Measurements from ENCODE around the gene PDLIM1. TPM values are rescaled to one million over a fixed set of nuclear protein-coding genes. Genes with fewer than 3 reads are reported as not detected.

PDLIM1 gene
- total and polyA plus RNA-seq, 8 donors = 44.1 to 120 (median 55.9) TPM

DNA sequence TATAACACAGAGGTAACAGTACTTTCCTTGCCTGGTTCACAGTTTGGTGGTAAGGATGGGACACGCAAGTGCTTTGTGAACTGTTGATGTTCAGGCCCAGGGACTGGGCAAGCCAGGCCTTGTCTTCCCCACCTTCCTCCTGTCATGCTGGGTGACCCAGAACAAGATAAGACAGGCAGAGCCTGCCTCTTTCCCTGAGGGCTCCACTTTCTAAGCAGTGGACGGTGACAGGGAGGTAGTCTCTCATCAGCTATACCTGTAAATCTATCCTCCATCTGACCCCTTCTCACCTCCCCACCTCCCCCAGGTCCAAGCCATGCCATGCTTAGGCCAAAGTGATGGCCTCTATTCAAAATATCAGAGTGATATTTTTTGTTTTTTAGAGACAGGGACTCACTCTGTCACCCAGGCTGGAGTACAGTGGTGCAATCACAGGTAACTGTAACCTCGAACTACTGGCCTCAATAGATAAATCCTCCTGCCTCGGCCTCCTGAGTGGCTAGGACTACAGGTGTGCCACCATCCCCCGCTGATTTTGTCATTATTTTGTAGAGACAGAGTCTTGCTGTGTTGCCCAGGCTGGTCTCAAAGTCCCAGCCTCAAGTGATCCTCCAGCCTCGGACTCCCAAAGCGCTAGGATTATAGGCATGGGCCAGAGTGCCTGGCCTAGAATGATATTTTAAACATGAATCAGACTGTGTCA is 42.8 kb downstream of the PDLIM1 start:
- ATAC-seq = no peak
- no peak for FAIRE-seq
- Histone ChIP-seq H3K9me3 (no peaks in the 10 kb centered on the region), H3K27me3 (no peaks in the 10 kb centered on the region), H3K27ac (peak overlapping the region in 2 of 4 donors; percentile 39 to 46), H3K36me3 (no peaks in the 10 kb centered on the region), H3K4me3 (no peak overlapping the region), H3K4me1 (peaks cover 0 to 14% (median 0%) of the 10 kb centered on the region in 3 donors)
- intact Hi-C loops (cut with DNase I) = loop anchor here (2.0 to 10.0 kb wide), 4 partner anchors 109 to 123 kb away; no protein-coding TSS in a partner anchor
- DNase-seq = no peak
- TF ChIP-seq, protein P1, sequence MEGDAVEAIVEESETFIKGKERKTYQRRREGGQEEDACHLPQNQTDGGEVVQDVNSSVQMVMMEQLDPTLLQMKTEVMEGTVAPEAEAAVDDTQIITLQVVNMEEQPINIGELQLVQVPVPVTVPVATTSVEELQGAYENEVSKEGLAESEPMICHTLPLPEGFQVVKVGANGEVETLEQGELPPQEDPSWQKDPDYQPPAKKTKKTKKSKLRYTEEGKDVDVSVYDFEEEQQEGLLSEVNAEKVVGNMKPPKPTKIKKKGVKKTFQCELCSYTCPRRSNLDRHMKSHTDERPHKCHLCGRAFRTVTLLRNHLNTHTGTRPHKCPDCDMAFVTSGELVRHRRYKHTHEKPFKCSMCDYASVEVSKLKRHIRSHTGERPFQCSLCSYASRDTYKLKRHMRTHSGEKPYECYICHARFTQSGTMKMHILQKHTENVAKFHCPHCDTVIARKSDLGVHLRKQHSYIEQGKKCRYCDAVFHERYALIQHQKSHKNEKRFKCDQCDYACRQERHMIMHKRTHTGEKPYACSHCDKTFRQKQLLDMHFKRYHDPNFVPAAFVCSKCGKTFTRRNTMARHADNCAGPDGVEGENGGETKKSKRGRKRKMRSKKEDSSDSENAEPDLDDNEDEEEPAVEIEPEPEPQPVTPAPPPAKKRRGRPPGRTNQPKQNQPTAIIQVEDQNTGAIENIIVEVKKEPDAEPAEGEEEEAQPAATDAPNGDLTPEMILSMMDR (IDR thresholded peaks at IDR 0.05) = no peak
- WGBS, 2 donors = 94% methylated on average over 7 of the region's 7 CpGs

GRCh38 chr10:95247200-95247880 is 43.5 kb downstream of the PDLIM1 start:
- intact Hi-C loops (cut with DNase I) = loop anchor here (2.0 to 10.0 kb wide), 4 partner anchors 110 to 123 kb away; no protein-coding TSS in a partner anchor
- Histone ChIP-seq H3K36me3 (no peaks in the 10 kb centered on the region), H3K27me3 (no peaks in the 10 kb centered on the region), H3K27ac (peak overlapping the region in 2 of 4 donors; percentile 39 to 46), H3K4me3 (no peak overlapping the region), H3K4me1 (peaks cover 0 to 12% (median 0%) of the 10 kb centered on the region in 3 donors), H3K9me3 (no peaks in the 10 kb centered on the region)
- no peak for FAIRE-seq
- DNase-seq = no peak
- TF ChIP-seq, protein P1 (IDR thresholded peaks at IDR 0.05) = no peak
- WGBS, 2 donors = 47 to 54% methylated on average over 6 of the region's 6 CpGs
- peak in 3 of 4 donors; percentile 17 to 67 (median 54) for ATAC-seq

DNA sequence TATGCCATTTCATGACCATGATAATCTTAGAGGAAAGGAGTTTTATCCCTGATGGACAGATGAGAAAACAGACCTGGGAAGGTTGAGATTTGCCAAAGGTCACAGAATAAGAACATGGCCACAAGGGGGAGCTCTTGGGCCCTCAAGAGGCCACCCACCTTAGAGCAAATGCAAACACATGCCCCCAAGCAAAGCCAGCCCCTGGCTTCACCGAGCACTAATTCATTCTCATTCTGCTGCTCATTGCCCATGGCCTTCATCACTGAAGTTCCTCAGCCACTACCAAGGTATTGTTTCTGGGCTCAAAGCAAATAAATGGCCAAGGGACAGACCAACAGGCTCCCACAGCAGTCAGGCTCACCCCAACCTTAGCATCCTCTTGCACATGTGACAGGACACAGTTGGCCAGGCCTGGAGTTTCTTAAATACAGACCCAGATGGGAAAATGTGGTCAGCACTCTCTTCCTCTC is 44.2 kb downstream of the PDLIM1 start:
- WGBS, 2 donors = 7 to 13% methylated on average over 1 of the region's 1 CpG
- peak overlapping the region in 2 of 4 donors; percentile 39 to 46 for H3K27ac ChIP-seq
- FAIRE-seq (no peak), ATAC-seq (peak; percentile 52 to 82 (median 72)), DNase-seq (peak in 5 of 6 donors; percentile 38 to 82 (median 65))
- TF ChIP-seq, protein P1 (IDR thresholded peaks at IDR 0.05) = peak; percentile 60 to 83 (median 79)
- H3K9me3 ChIP-seq = no peaks in the 10 kb centered on the region
- H3K36me3 ChIP-seq = no peaks in the 10 kb centered on the region
- peaks cover 0 to 12% (median 0%) of the 10 kb centered on the region in 3 donors for H3K4me1 ChIP-seq
- H3K4me3 ChIP-seq = no peak overlapping the region
- intact Hi-C loops (cut with DNase I) = loop anchor here (2.0 to 10.0 kb wide), 4 partner anchors 111 to 122 kb away; no protein-coding TSS in a partner anchor
- no peaks in the 10 kb centered on the region for H3K27me3 ChIP-seq

DNA sequence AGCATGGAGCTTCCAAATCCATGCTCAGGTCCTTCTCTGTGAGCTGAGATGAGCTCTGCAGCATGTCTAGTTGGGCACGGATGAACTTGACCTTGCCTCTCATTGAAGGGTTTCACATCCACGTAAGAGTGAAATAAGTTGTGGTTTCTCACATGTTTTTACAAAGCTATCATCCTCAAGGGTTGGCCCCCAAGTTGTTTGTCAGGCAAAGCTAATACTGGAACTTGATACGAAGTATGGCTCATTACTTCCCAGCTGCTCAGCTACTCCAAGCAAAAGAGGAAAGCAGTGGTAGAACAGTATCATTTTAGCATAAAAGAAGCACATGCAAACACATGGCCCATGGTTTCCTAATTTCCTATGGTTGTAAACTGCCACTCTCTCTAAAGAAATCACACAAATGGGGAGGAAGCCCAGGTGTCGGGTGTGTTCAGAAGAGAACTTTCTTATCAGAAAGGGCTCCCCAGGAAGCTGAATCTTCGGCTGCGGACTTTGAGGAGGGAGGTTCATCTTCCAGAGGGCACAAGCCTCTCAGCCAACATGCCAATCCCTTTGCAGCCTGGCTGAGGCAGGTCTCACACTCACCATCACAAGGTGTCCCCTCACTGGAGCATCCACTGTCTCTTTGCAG is 45.3 kb downstream of the PDLIM1 start:
- Histone ChIP-seq H3K36me3 (peaks cover 0 to 1% (median 0%) of the 10 kb centered on the region in 3 donors), H3K27me3 (no peaks in the 10 kb centered on the region), H3K9me3 (no peaks in the 10 kb centered on the region), H3K27ac (no peak overlapping the region), H3K4me1 (peaks cover 0 to 12% (median 0%) of the 10 kb centered on the region in 3 donors), H3K4me3 (no peak overlapping the region)
- intact Hi-C loops (cut with DNase I) = loop anchor here (2.0 to 10.0 kb wide), 4 partner anchors 112 to 121 kb away; no protein-coding TSS in a partner anchor
- WGBS, 2 donors = 76 to 89% methylated on average over 6 of the region's 6 CpGs
- TF ChIP-seq, protein P1 (IDR thresholded peaks at IDR 0.05) = no peak
- FAIRE-seq (no peak), ATAC-seq (no peak), DNase-seq (no peak)

All from pancreas (tissue), 10 donors.